Thoracic aorta (tissue), 2 donors: ENCODE measurements around the gene OXTR. TPM values are rescaled to one million over a fixed set of nuclear protein-coding genes. Genes with fewer than 3 reads are reported as not detected.

Experiments used
- ATAC-seq: fragments of 150-250 bp; one replicate; pipeline ENCODE4 v1.8.0; 2017; ENCODE audit warnings: low read depth; ENCODE audit not compliant: insufficient number of reproducible peaks, low FRiP score
- DNase-seq: peaks from one replicate; pipeline ENCODE4 v3.0.0-alpha.2; 2020; ENCODE audit warnings: low spot score
- H3K27ac ChIP-seq, 2 donors: fragments of 200-600 bp; sonication (generic); 1 replicate in 1 of 2; 2 replicates in 1 of 2; pipeline ENCODE4 v1.5.1; 2016; ENCODE audit warnings: mild to moderate bottlenecking in 2 of 2, moderate library complexity in 2 of 2
- H3K27me3 ChIP-seq: fragments of 200-600 bp; sonication (generic); replicated peaks from 2 replicates; pipeline ENCODE4 v1.6.0; 2016; ENCODE audit warnings: mild to moderate bottlenecking; ENCODE audit not compliant: insufficient read depth
- H3K36me3 ChIP-seq: fragments of 200-600 bp; sonication (generic); one replicate; pipeline ENCODE4 v1.5.1; 2016
- H3K4me1 ChIP-seq, 2 donors: fragments of 200-600 bp; sonication (generic); 1 replicate in 1 of 2; 2 replicates in 1 of 2; pipeline versions ENCODE4 v1.5.1 to v1.6.0; 2016; ENCODE audit warnings: low read depth in 2 of 2, mild to moderate bottlenecking in 1 of 2; ENCODE audit not compliant: control insufficient read depth in 1 of 2
- H3K4me3 ChIP-seq: fragments of 200-600 bp; sonication (generic); 2 replicates; pipeline ENCODE4 v1.5.1; 2016; ENCODE audit warnings: mild to moderate bottlenecking
- H3K9me3 ChIP-seq: fragments of 200-600 bp; sonication (generic); 2 replicates; pipeline ENCODE4 v1.5.1; 2016
- total RNA-seq, 2 donors: library from RNA; depleted of rRNA; stranded (reverse); fragments of >200 nt; gene quantifications; one replicate each; pipeline versions ENCODE4 v1.1.0 to v1.2.3, GENCODE V29; 2016
- TF ChIP-seq, protein P1 (sequence below): fragments of 200-600 bp; sonication (generic); IDR thresholded peaks from one replicate; pipeline ENCODE4 v1.5.1; 2019; ENCODE audit warnings: antibody characterized with exemption

OXTR gene
- total RNA-seq, 2 donors from 2014 or later: 2.3 to 55.1 TPM

DNA sequence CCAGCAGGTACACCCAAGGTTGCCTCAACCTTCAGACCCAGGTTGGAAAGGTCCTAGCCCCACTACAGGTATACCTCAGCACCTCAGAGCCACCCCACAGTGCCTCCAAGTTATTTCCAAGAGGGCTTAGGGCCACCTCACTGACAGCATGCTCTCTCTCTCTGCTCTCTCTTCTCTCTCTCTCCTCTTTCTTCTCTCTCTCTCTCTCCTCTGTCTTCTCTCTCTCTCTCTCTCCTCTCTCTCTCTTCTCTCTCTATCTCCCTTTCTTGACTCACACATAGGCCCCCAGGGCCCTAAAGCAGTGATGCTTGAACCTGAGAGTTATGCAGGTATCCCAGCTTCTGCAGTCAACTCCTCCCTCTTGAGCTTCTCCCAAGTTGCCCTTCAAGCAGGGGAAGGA lies 31.6 kb downstream of the OXTR start:
- H3K9me3 ChIP-seq: no peaks in the 10 kb centered on the region
- TF ChIP-seq, protein P1, sequence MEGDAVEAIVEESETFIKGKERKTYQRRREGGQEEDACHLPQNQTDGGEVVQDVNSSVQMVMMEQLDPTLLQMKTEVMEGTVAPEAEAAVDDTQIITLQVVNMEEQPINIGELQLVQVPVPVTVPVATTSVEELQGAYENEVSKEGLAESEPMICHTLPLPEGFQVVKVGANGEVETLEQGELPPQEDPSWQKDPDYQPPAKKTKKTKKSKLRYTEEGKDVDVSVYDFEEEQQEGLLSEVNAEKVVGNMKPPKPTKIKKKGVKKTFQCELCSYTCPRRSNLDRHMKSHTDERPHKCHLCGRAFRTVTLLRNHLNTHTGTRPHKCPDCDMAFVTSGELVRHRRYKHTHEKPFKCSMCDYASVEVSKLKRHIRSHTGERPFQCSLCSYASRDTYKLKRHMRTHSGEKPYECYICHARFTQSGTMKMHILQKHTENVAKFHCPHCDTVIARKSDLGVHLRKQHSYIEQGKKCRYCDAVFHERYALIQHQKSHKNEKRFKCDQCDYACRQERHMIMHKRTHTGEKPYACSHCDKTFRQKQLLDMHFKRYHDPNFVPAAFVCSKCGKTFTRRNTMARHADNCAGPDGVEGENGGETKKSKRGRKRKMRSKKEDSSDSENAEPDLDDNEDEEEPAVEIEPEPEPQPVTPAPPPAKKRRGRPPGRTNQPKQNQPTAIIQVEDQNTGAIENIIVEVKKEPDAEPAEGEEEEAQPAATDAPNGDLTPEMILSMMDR: no peak
- no peak overlapping the region for H3K4me3 ChIP-seq
- no peaks in the 10 kb centered on the region for H3K27me3 ChIP-seq
- DNase-seq (no peak), ATAC-seq (no peak)
- peaks cover 0 to 17% of the 10 kb centered on the region in 2 donors for H3K4me1 ChIP-seq
- no peaks in the 10 kb centered on the region for H3K36me3 ChIP-seq
- no peak overlapping the region for H3K27ac ChIP-seq

DNA sequence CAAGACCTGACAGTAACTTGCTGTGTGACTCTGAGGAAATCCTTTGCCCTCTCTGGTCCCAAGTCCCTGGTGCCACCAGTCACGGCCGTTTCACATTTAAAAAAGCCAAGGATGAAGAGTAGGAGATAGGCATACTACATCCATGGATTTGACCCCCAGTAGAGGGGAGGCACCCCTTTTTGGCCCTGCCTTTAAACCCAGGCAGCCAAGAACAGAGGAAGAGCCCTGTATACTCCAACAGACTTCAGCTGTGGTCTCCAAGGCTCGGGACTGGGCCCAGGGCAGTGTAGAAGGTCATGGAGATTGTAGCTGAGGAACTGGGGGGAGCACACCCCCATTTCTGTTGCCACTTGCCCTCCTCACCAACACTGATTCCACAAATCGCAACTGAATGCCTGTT lies 32.1 kb downstream of the OXTR start:
- TF ChIP-seq, protein P1: no peak
- Histone ChIP-seq H3K27ac (no peak overlapping the region), H3K9me3 (no peaks in the 10 kb centered on the region), H3K36me3 (no peaks in the 10 kb centered on the region), H3K4me3 (no peak overlapping the region), H3K4me1 (peaks cover 0 to 17% of the 10 kb centered on the region in 2 donors), H3K27me3 (no peaks in the 10 kb centered on the region)
- no peak for DNase-seq
- ATAC-seq: no peak

DNA sequence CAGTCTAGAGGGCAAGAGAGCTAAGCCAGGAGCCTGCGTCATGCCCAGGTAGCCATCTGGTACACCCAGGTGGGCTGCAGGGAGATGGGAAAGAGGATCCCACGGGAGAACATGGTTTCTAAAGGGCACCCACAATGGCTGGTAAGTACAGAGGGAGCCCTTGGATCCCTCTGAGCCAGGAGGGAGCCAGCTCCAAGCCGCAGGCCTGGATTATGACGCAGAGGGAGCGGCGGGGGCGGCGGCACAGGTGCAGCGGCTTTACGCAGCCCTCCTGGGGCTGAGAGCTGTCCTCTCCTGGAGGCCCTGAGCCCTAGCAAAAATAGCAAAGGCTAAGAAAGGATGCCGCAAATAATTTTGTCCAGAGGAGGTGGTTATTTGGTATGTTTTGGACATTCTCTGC lies 33.0 kb downstream of the OXTR start:
- no peaks in the 10 kb centered on the region for H3K36me3 ChIP-seq
- H3K4me1 ChIP-seq: peaks cover 0 to 10% of the 10 kb centered on the region in 2 donors
- no peak overlapping the region for H3K27ac ChIP-seq
- no peaks in the 10 kb centered on the region for H3K27me3 ChIP-seq
- no peak for ATAC-seq
- DNase-seq: no peak
- no peaks in the 10 kb centered on the region for H3K9me3 ChIP-seq
- TF ChIP-seq, protein P1: no peak
- no peak overlapping the region for H3K4me3 ChIP-seq

DNA sequence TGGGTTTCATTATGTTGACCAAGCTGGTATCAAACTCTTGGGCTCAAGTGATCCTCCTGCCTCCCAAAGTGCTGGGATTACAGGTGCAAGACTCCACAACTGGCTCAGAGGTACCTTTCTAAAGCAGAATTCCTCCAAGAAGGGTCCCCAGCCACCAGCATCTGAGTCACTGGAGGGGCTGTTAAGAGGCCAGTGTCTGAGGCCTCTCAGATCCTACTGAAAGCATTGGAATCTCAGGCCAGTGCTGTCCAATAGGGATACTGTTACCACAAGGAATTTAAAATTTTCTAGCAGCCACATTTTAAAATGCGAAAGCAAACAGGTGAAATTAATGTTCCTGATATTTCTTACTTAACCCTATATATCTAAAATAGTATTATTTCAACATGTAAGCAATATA lies 34.5 kb downstream of the OXTR start:
- no peak for DNase-seq
- peaks cover 0 to 6% of the 10 kb centered on the region in 2 donors for H3K4me1 ChIP-seq
- H3K36me3 ChIP-seq: no peaks in the 10 kb centered on the region
- no peak overlapping the region for H3K4me3 ChIP-seq
- H3K9me3 ChIP-seq: no peaks in the 10 kb centered on the region
- ATAC-seq: no peak
- no peak overlapping the region for H3K27ac ChIP-seq
- TF ChIP-seq, protein P1: no peak
- no peaks in the 10 kb centered on the region for H3K27me3 ChIP-seq

DNA sequence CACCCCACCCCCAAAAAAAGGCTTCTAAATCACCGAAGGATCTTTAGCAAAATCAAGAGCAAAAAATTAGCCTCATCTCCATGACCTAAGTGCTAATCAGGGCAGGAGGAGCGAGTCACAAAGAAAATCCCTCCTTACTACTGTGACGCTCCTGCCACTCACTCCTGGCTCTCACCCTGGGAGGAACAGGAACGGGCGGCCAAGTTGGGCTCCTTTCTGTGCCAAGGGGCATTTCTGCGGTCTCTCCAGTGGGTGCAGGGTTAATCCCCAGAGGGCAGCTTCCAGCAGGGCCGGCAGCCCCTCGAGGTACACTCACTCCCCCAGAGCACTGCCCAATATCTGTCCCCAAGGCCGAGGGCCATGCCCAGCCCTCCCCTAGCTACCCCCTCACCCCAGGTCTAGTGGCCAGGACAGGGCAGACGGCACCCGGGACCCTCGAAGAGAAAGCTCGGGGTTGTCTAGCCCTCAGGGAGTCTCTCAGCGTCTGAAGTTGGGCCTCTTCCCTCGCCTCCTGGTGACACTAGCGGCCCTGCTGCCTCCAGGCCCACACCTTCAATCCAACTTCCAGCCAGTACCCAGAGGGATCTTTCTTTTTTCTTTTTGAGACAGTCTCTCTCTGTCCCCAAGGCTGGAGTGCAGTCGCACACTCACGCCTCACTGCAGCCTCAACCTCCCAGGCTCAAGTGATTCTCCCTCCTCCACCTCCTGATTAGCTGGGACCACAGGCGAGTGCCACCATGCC lies 35.1 kb downstream of the OXTR start:
- no peaks in the 10 kb centered on the region for H3K27me3 ChIP-seq
- DNase-seq (no peak), ATAC-seq (no peak)
- H3K27ac ChIP-seq: no peak overlapping the region
- H3K4me3 ChIP-seq: no peak overlapping the region
- H3K4me1 ChIP-seq: peaks cover 0 to 6% of the 10 kb centered on the region in 2 donors
- no peaks in the 10 kb centered on the region for H3K36me3 ChIP-seq
- TF ChIP-seq, protein P1: no peak
- H3K9me3 ChIP-seq: no peaks in the 10 kb centered on the region
